Measurements from ENCODE around the gene RECK. TPM values are rescaled to one million over a fixed set of nuclear protein-coding genes. Genes with fewer than 3 reads are reported as not detected.
A peak's percentile ranks its signal among the peaks of the same experiment; 100 is the strongest.
"Not testable (repeated sequence)": the region's sequence is repeated elsewhere in the genome, so short reads cannot be mapped to it uniquely, and the experiment has no call there.

RECK gene
- total RNA-seq, 5 donors from 2014 or later (not counting 1 experiment from before 2014, with no cell fraction given): 8.9 to 11.4 (median 9.9) TPM

GRCh38 chr9:36127652-36128244 lies 91.0 kb downstream of the RECK start:
- peaks cover 27 to 36% (median 35%) of the 10 kb centered on the region in 3 donors for H3K4me1 Mint-ChIP-seq
- CTCF ChIA-PET: no interaction called here

DNA sequence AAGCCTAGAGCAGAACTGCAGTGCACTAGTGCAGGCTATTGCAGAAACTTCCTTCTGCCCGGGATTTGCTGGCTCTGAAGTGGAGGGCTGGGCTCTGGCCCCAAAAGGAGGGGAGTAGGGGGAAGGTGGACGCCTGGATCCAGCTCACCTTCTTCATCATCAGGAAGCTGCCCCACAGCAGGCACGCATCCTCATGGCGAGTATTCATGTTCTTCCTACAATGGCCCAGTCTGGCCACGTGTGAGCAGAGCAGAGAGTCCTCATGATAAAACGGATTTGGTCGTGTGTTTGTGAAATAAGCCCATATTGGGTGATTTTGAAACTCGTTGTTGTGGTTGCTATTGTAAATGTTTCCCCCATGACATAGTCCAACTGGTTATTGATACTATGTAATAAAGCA lies 91.6 kb downstream of the RECK start:
- POLR2A ChIA-PET: no interaction called here
- peak overlapping the region; percentile 29 to 76 for H3K27ac Mint-ChIP-seq

More at GRCh38 chr9:36127652-36128244, 91.0 kb downstream of the RECK start:
- H3K9me3 ChIP-seq: no peaks in the 10 kb centered on the region
- DNase-seq (no peak), ATAC-seq (replicated peaks in 1 of 4) (peak in 2 of 4 experiments; percentile 49 to 75)
- POLR2A ChIA-PET: no interaction called here
- H3K4me1 ChIP-seq (ENCODE audit: control insufficient read depth in 1 of 2, extremely low read depth in 1 of 2, insufficient read depth in 2 of 2, low read length in 2 of 2): peaks cover 0 to 21% of the 10 kb centered on the region in 2 experiments
- Mint-ChIP-seq H3K4me3 (no peak overlapping the region), H3K36me3 (peaks cover 4% of the 10 kb centered on the region), H3K27ac (peak overlapping the region; percentile 71 to 76), H3K9me3 (no peaks in the 10 kb centered on the region), H3K27me3 (no peaks in the 10 kb centered on the region)
- WGBS (ENCODE audit: insufficient coverage): 64% methylated on average over 2 of the region's 5 CpGs
- H3K36me3 ChIP-seq (ENCODE audit: control insufficient read depth in 2 of 2, extremely low read depth in 1 of 2, insufficient read depth in 1 of 2, low read length in 1 of 2): no peaks in the 10 kb centered on the region
- H3K27me3 ChIP-seq (replicated peaks in 1 of 2; ENCODE audit: control insufficient read depth in 2 of 2, extremely low read depth in 1 of 2, insufficient read depth in 2 of 2, low read length in 1 of 2): no peaks in the 10 kb centered on the region
- H3K27ac ChIP-seq (ENCODE audit: low read length): no peak overlapping the region
- no peak overlapping the region for H3K4me3 ChIP-seq (ENCODE audit: control insufficient read depth in 1 of 2, extremely low read depth in 1 of 2, low read length in 1 of 2)

GRCh38 chr9:36129139-36129538 lies 92.4 kb downstream of the RECK start:
- ATAC-seq (replicated peaks in 1 of 4) (no peak), DNase-seq (no peak)
- Mint-ChIP-seq H3K27me3 (no peaks in the 10 kb centered on the region), H3K4me3 (no peak overlapping the region), H3K36me3 (no peaks in the 10 kb centered on the region), H3K27ac (no peak overlapping the region), H3K4me1 (peaks cover 27 to 36% (median 35%) of the 10 kb centered on the region in 3 donors), H3K9me3 (no peaks in the 10 kb centered on the region)
- CTCF ChIA-PET: interaction anchor here in 1 of 2 donors (0.7 kb wide), 1 partner anchor 25 kb away, joined by 3 read pairs; no protein-coding TSS in a partner anchor
- no peak overlapping the region for H3K27ac ChIP-seq (ENCODE audit: low read length)
- H3K36me3 ChIP-seq (ENCODE audit: control insufficient read depth in 2 of 2, extremely low read depth in 1 of 2, insufficient read depth in 1 of 2, low read length in 1 of 2): no peaks in the 10 kb centered on the region
- WGBS (ENCODE audit: insufficient coverage): 93% methylated on average over 6 of the region's 12 CpGs
- H3K27me3 ChIP-seq (replicated peaks in 1 of 2; ENCODE audit: control insufficient read depth in 2 of 2, extremely low read depth in 1 of 2, insufficient read depth in 2 of 2, low read length in 1 of 2): no peaks in the 10 kb centered on the region
- H3K4me1 ChIP-seq (ENCODE audit: control insufficient read depth in 1 of 2, extremely low read depth in 1 of 2, insufficient read depth in 2 of 2, low read length in 2 of 2): peaks cover 0 to 21% of the 10 kb centered on the region in 2 experiments
- no peak overlapping the region for H3K4me3 ChIP-seq (ENCODE audit: control insufficient read depth in 1 of 2, extremely low read depth in 1 of 2, low read length in 1 of 2)
- H3K9me3 ChIP-seq: no peaks in the 10 kb centered on the region
- POLR2A ChIA-PET: no interaction called here

More for the DNA sequence above, 91.6 kb downstream of the RECK start:
- WGBS (ENCODE audit: insufficient coverage): 83% methylated on average over 1 of the region's 8 CpGs
- Histone ChIP-seq H3K27me3 (replicated peaks in 1 of 2; ENCODE audit: control insufficient read depth in 2 of 2, extremely low read depth in 1 of 2, insufficient read depth in 2 of 2, low read length in 1 of 2) (no peaks in the 10 kb centered on the region), H3K36me3 (ENCODE audit: control insufficient read depth in 2 of 2, extremely low read depth in 1 of 2, insufficient read depth in 1 of 2, low read length in 1 of 2) (no peaks in the 10 kb centered on the region), H3K9me3 (no peaks in the 10 kb centered on the region), H3K27ac (ENCODE audit: low read length) (no peak overlapping the region), H3K4me3 (ENCODE audit: control insufficient read depth in 1 of 2, extremely low read depth in 1 of 2, low read length in 1 of 2) (no peak overlapping the region), H3K4me1 (ENCODE audit: control insufficient read depth in 1 of 2, extremely low read depth in 1 of 2, insufficient read depth in 2 of 2, low read length in 2 of 2) (peaks cover 0 to 21% of the 10 kb centered on the region in 2 experiments)
- CTCF ChIA-PET: no interaction called here
- no peak overlapping the region for H3K4me3 Mint-ChIP-seq
- peaks cover 27 to 36% (median 35%) of the 10 kb centered on the region in 3 donors for H3K4me1 Mint-ChIP-seq
- DNase-seq (no peak), ATAC-seq (replicated peaks in 1 of 4) (no peak)
- no peaks in the 10 kb centered on the region for H3K27me3 Mint-ChIP-seq
- no peaks in the 10 kb centered on the region for H3K36me3 Mint-ChIP-seq
- no peaks in the 10 kb centered on the region for H3K9me3 Mint-ChIP-seq

DNA sequence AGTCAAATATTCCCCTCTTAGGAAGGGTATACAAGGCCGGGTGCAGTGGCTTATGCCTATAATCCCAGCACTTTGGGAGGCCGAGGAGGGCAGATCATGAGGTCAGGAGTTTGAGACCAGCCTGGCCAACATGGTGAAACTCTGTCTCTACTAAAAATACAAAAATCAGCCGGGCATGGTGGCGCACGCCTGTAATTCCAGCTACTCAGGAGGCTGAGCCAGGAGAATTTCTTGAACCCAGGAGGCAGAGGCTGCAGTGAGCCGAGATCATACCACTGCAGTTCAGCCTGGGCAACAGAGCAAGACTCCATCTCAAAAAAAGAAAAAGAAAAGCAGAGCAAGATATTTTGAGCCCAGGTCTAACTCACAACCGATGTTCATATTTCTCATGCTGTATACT lies 95.0 kb downstream of the RECK start:
- H3K27me3 ChIP-seq (replicated peaks in 1 of 2; ENCODE audit: control insufficient read depth in 2 of 2, extremely low read depth in 1 of 2, insufficient read depth in 2 of 2, low read length in 1 of 2); H3K36me3 ChIP-seq (ENCODE audit: control insufficient read depth in 2 of 2, extremely low read depth in 1 of 2, insufficient read depth in 1 of 2, low read length in 1 of 2); H3K9me3 Mint-ChIP-seq; H3K9me3 ChIP-seq; DNase-seq; H3K36me3 Mint-ChIP-seq; H3K27ac ChIP-seq (ENCODE audit: low read length); H3K4me3 ChIP-seq (ENCODE audit: control insufficient read depth in 1 of 2, extremely low read depth in 1 of 2, low read length in 1 of 2); H3K27me3 Mint-ChIP-seq; POLR2A ChIA-PET; H3K4me3 Mint-ChIP-seq; ATAC-seq (replicated peaks in 1 of 4); H3K27ac Mint-ChIP-seq: not testable (repeated sequence)
- H3K4me1 ChIP-seq (ENCODE audit: control insufficient read depth in 1 of 2, extremely low read depth in 1 of 2, insufficient read depth in 2 of 2, low read length in 2 of 2): peaks cover 2 to 23% of the 10 kb centered on the region in 2 experiments
- CTCF ChIA-PET: interaction anchor here in 1 of 2 donors (0.7 kb wide), 1 partner anchor 13 kb away, joined by 3 read pairs; no protein-coding TSS in a partner anchor
- H3K4me1 Mint-ChIP-seq: peaks cover 19 to 26% (median 20%) of the 10 kb centered on the region in 3 donors
- WGBS (ENCODE audit: insufficient coverage): 92% methylated on average over 6 of the region's 7 CpGs

DNA sequence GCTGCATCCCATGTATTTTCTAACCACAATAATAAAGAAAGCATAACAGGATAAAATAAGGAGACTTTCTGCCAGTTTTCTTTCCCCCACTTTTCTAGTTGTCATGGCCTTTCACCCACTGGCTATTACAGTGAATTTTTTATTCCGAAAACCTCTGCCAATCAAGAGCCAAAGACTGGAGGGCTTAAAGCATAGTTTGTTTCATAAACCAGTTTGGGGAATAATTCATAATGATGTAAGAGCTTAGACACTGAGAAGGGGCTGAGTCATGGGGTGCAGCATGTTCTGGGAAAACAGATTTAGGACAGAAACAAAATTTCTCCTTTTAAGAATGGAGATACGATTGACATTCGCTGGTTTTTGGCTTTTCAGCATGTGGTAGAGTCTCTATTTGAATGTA lies 95.4 kb downstream of the RECK start:
- ATAC-seq (replicated peaks in 1 of 4) (no peak), DNase-seq (no peak)
- no CpG with 5 or more reads among the region's 3 CpGs for WGBS (ENCODE audit: insufficient coverage)
- ChIA-PET CTCF (no interaction called here), POLR2A (no interaction called here)
- no peaks in the 10 kb centered on the region for H3K27me3 Mint-ChIP-seq
- Histone ChIP-seq H3K9me3 (no peaks in the 10 kb centered on the region), H3K27me3 (replicated peaks in 1 of 2; ENCODE audit: control insufficient read depth in 2 of 2, extremely low read depth in 1 of 2, insufficient read depth in 2 of 2, low read length in 1 of 2) (peaks cover 0 to 5% of the 10 kb centered on the region in 2 experiments), H3K36me3 (ENCODE audit: control insufficient read depth in 2 of 2, extremely low read depth in 1 of 2, insufficient read depth in 1 of 2, low read length in 1 of 2) (no peaks in the 10 kb centered on the region), H3K27ac (ENCODE audit: low read length) (no peak overlapping the region), H3K4me3 (ENCODE audit: control insufficient read depth in 1 of 2, extremely low read depth in 1 of 2, low read length in 1 of 2) (no peak overlapping the region), H3K4me1 (ENCODE audit: control insufficient read depth in 1 of 2, extremely low read depth in 1 of 2, insufficient read depth in 2 of 2, low read length in 2 of 2) (peaks cover 2 to 24% of the 10 kb centered on the region in 2 experiments)
- no peaks in the 10 kb centered on the region for H3K9me3 Mint-ChIP-seq
- H3K4me3 Mint-ChIP-seq: no peak overlapping the region
- H3K27ac Mint-ChIP-seq: no peak overlapping the region
- H3K36me3 Mint-ChIP-seq: no peaks in the 10 kb centered on the region
- peaks cover 17 to 23% (median 18%) of the 10 kb centered on the region in 3 donors for H3K4me1 Mint-ChIP-seq

DNA sequence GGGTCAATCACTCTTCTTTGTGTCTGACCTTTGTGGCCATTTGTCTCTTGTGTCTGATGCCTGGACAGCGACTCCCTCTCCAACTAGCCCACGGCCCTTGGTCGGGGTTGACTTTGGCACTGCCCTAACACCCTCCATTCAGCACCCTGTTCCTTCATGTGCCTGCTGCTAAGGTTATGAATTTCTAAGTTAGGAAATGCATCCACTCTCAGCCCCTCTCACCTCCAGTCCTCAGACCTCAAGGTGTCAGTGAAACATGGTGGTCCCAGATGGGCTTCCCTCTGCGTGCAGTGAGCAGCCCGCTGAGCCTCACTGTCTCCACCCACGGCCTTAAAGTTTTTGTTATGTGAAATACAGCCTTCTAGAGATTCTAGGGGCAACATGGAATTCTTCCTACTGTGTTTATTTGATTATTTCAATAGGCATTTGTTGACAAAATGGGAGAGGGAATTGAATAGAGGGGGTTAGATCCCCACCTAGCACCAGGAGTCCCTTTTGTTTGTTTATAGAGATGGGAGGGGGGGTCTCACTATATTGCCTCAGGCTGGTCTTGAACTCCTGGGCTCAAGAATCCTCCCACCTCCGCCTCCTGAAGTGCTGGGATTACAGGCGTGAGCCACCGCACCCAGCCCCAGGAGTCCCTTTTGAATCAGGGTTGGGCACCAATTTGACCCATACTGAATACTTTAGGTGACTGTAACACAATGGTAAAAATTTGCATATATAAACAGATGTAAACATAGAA lies 98.2 kb downstream of the RECK start:
- Histone ChIP-seq H3K4me1 (ENCODE audit: control insufficient read depth in 1 of 2, extremely low read depth in 1 of 2, insufficient read depth in 2 of 2, low read length in 2 of 2) (peaks cover 13 to 38% of the 10 kb centered on the region in 2 experiments), H3K27ac (ENCODE audit: low read length) (no peak overlapping the region), H3K36me3 (ENCODE audit: control insufficient read depth in 2 of 2, extremely low read depth in 1 of 2, insufficient read depth in 1 of 2, low read length in 1 of 2) (no peaks in the 10 kb centered on the region), H3K9me3 (no peaks in the 10 kb centered on the region), H3K27me3 (replicated peaks in 1 of 2; ENCODE audit: control insufficient read depth in 2 of 2, extremely low read depth in 1 of 2, insufficient read depth in 2 of 2, low read length in 1 of 2) (peaks cover 0 to 5% of the 10 kb centered on the region in 2 experiments), H3K4me3 (ENCODE audit: control insufficient read depth in 1 of 2, extremely low read depth in 1 of 2, low read length in 1 of 2) (no peak overlapping the region)
- WGBS (ENCODE audit: insufficient coverage): 82% methylated on average over 5 of the region's 9 CpGs
- no peak for ATAC-seq (replicated peaks in 1 of 4)
- Mint-ChIP-seq H3K4me3 (peak overlapping the region; percentile 69 to 84 (median 76)), H3K4me1 (peaks cover 31 to 37% (median 31%) of the 10 kb centered on the region in 3 donors), H3K27ac (peak overlapping the region in 1 of 2 donors; percentile 52), H3K9me3 (no peaks in the 10 kb centered on the region), H3K36me3 (no peaks in the 10 kb centered on the region), H3K27me3 (no peaks in the 10 kb centered on the region)
- no peak for DNase-seq
- CTCF ChIA-PET: no interaction called here
- POLR2A ChIA-PET: no interaction called here

All from T-cell (primary cell).